ENCODE measurements around the gene IDE. TPM values are rescaled to one million over a fixed set of nuclear protein-coding genes. Genes with fewer than 3 reads are reported as not detected.

The IDE gene
- total and polyA plus RNA-seq, 2 of the 13 experiments (the other 11 are each of a cell fraction or from before 2014, with no cell fraction given): 16.1 to 52.1 TPM

DNA sequence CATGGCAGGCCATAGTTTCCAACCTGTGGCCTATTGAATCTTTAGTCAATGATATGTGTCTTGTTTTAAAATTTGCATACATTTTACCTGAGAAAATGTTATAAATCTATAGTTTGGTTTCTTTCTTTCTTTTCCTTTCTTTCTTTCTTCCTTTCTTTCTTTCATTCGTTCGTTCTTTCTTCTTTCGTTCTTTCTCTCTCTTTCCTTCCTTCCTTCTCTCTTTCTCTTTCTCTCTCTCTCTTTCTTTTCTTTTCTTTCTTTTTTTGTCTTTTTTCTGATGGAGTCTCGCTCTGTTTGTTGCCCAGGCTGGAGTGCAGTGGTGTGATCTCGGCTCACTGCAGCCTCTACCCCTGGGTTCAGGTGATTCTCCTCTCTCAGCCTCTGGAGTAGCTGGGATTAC lies 133.3 kb downstream of the IDE start (continued):
- TF ChIP-seq, protein P1, sequence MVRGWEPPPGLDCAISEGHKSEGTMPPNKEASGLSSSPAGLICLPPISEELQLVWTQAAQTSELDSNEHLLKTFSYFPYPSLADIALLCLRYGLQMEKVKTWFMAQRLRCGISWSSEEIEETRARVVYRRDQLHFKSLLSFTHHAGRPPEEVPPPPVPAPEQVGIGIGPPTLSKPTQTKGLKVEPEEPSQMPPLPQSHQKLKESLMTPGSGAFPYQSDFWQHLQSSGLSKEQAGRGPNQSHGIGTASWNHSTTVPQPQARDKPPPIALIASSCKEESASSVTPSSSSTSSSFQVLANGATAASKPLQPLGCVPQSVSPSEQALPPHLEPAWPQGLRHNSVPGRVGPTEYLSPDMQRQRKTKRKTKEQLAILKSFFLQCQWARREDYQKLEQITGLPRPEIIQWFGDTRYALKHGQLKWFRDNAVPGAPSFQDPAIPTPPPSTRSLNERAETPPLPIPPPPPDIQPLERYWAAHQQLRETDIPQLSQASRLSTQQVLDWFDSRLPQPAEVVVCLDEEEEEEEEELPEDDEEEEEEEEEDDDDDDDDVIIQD (CRISPR knock-in tag; IDR thresholded peaks at IDR 0.05; ENCODE audit: low read depth): no peak
- TF ChIP-seq, protein P2, sequence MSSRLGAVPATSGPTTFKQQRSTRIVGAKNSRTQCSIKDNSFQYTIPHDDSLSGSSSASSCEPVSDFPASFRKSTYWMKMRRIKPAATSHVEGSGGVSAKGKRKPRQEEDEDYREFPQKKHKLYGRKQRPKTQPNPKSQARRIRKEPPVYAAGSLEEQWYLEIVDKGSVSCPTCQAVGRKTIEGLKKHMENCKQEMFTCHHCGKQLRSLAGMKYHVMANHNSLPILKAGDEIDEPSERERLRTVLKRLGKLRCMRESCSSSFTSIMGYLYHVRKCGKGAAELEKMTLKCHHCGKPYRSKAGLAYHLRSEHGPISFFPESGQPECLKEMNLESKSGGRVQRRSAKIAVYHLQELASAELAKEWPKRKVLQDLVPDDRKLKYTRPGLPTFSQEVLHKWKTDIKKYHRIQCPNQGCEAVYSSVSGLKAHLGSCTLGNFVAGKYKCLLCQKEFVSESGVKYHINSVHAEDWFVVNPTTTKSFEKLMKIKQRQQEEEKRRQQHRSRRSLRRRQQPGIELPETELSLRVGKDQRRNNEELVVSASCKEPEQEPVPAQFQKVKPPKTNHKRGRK (CRISPR knock-in tag; IDR thresholded peaks at IDR 0.05): no peak

DNA sequence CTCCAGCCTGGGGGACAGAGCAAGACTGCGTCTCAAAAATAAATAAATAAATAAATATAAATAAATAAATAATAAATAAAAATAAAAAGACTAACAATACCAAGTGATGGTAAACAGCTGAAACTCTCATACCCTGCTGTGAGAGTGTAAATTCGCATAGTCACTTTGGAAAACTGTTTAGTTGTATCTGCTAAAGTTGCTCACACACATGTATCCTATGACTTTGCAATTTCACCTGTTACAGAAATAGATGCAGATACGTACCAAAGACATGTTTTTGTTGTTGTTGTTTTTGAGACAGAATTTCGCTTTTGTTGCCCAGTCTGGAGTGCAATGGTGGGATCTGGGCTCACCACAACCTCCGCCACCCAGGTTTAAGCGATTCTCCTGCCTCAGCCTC lies 135.7 kb downstream of the IDE start:
- ChIA-PET CTCF (ENCODE audit: low intra/inter-chr PET ratio, low total read pairs) (no interaction called here), POLR2A (no interaction called here)
- Histone ChIP-seq H3K36me3 (replicated peaks in 1 of 2; ENCODE audit: control insufficient read depth in 1 of 2, insufficient read depth in 2 of 2, low read length in 2 of 2) (no peaks in the 10 kb centered on the region), H3K4me2 (ENCODE audit: low read depth, low read length) (no peak overlapping the region), H3K4me1 (ENCODE audit: insufficient read depth, low read length) (no peaks in the 10 kb centered on the region), H3K4me3 (replicated peaks in 1 of 3; ENCODE audit: insufficient read depth in 1 of 3, low read depth in 2 of 3, low read length in 3 of 3) (no peak overlapping the region), H2AFZ (ENCODE audit: low read length) (no peak overlapping the region), H3K9me3 (ENCODE audit: low read length) (no peaks in the 10 kb centered on the region), H4K20me1 (ENCODE audit: insufficient read depth, low read length) (no peaks in the 10 kb centered on the region), H3K27ac (ENCODE audit: extremely low read length, insufficient read depth, low read length) (no peak overlapping the region), H3K9ac (ENCODE audit: insufficient read depth, low read depth, low read length) (no peak overlapping the region), H3K79me2 (ENCODE audit: insufficient read depth, low read length) (no peaks in the 10 kb centered on the region), H3K27me3 (ENCODE audit: control insufficient read depth in 1 of 2, insufficient read depth in 2 of 2, low read length in 2 of 2) (no peaks in the 10 kb centered on the region)
- FAIRE-seq (no peak), ATAC-seq (no peak), DNase-seq (ENCODE audit: low spot score) (no peak)
- intact Hi-C loops (cut with micrococcal nuclease; ENCODE audit: unreplicated experiment) (loop anchor here (5.0 to 10.0 kb wide), 2 partner anchors 146 to 673 kb away; partner anchors contain the start of genes CPEB3 and MARCHF5), in situ Hi-C loops (cut with HindIII; ENCODE audit: extremely low pct_ligation_motif_present, low pct_unique_long_range_greater_than_20kb) (loop anchor here (5.0 to 25.0 kb wide), 2 partner anchors 356 to 576 kb away; no protein-coding TSS in a partner anchor)
- BruUV-seq (replicated peaks): no TSS peak
- 91% methylated on average over 6 of the region's 6 CpGs for WGBS (ENCODE audit: low lambda C conversion rate)
- no peak for TF ChIP-seq POLR2A (IDR thresholded peaks at IDR 0.05; ENCODE audit: insufficient read depth in 1 of 2, low read depth in 2 of 2, low read length in 2 of 2)
- no peak for TF ChIP-seq ZNF30 (CRISPR knock-in tag; IDR thresholded peaks at IDR 0.05)
- TF ChIP-seq, protein P3, sequence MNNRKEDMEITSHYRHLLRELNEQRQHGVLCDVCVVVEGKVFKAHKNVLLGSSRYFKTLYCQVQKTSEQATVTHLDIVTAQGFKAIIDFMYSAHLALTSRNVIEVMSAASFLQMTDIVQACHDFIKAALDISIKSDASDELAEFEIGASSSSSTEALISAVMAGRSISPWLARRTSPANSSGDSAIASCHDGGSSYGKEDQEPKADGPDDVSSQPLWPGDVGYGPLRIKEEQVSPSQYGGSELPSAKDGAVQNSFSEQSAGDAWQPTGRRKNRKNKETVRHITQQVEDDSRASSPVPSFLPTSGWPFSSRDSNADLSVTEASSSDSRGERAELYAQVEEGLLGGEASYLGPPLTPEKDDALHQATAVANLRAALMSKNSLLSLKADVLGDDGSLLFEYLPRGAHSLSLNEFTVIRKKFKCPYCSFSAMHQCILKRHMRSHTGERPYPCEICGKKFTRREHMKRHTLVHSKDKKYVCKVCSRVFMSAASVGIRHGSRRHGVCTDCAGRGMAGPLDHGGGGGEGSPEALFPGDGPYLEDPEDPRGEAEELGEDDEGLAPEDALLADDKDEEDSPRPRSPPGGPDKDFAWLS (CRISPR knock-in tag; IDR thresholded peaks at IDR 0.05; ENCODE audit: borderline replicate concordance): no peak
- TF ChIP-seq, protein P4, sequence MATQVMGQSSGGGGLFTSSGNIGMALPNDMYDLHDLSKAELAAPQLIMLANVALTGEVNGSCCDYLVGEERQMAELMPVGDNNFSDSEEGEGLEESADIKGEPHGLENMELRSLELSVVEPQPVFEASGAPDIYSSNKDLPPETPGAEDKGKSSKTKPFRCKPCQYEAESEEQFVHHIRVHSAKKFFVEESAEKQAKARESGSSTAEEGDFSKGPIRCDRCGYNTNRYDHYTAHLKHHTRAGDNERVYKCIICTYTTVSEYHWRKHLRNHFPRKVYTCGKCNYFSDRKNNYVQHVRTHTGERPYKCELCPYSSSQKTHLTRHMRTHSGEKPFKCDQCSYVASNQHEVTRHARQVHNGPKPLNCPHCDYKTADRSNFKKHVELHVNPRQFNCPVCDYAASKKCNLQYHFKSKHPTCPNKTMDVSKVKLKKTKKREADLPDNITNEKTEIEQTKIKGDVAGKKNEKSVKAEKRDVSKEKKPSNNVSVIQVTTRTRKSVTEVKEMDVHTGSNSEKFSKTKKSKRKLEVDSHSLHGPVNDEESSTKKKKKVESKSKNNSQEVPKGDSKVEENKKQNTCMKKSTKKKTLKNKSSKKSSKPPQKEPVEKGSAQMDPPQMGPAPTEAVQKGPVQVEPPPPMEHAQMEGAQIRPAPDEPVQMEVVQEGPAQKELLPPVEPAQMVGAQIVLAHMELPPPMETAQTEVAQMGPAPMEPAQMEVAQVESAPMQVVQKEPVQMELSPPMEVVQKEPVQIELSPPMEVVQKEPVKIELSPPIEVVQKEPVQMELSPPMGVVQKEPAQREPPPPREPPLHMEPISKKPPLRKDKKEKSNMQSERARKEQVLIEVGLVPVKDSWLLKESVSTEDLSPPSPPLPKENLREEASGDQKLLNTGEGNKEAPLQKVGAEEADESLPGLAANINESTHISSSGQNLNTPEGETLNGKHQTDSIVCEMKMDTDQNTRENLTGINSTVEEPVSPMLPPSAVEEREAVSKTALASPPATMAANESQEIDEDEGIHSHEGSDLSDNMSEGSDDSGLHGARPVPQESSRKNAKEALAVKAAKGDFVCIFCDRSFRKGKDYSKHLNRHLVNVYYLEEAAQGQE (IDR thresholded peaks at IDR 0.05; ENCODE audit: borderline replicate concordance in 1 of 2, low read depth in 1 of 2, low read length in 2 of 2): no peak
- TF ChIP-seq, protein P5, sequence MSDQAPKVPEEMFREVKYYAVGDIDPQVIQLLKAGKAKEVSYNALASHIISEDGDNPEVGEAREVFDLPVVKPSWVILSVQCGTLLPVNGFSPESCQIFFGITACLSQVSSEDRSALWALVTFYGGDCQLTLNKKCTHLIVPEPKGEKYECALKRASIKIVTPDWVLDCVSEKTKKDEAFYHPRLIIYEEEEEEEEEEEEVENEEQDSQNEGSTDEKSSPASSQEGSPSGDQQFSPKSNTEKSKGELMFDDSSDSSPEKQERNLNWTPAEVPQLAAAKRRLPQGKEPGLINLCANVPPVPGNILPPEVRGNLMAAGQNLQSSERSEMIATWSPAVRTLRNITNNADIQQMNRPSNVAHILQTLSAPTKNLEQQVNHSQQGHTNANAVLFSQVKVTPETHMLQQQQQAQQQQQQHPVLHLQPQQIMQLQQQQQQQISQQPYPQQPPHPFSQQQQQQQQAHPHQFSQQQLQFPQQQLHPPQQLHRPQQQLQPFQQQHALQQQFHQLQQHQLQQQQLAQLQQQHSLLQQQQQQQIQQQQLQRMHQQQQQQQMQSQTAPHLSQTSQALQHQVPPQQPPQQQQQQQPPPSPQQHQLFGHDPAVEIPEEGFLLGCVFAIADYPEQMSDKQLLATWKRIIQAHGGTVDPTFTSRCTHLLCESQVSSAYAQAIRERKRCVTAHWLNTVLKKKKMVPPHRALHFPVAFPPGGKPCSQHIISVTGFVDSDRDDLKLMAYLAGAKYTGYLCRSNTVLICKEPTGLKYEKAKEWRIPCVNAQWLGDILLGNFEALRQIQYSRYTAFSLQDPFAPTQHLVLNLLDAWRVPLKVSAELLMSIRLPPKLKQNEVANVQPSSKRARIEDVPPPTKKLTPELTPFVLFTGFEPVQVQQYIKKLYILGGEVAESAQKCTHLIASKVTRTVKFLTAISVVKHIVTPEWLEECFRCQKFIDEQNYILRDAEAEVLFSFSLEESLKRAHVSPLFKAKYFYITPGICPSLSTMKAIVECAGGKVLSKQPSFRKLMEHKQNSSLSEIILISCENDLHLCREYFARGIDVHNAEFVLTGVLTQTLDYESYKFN (CRISPR knock-in tag; conservative IDR thresholded peaks at IDR 0.05): no peak
- TF ChIP-seq FOXC1 (CRISPR knock-in tag; IDR thresholded peaks at IDR 0.05; ENCODE audit: borderline replicate concordance): no peak

Data from HepG2 (cell line).